NCI-H2196 (cell line): ENCODE results near the gene EPB41L3.

Experiments
- DNase-seq: peaks from one replicate; lab custom pipeline; 2025; ENCODE audit not compliant: unreplicated experiment; lab: John Stamatoyannopoulos, UW

Gene EPB41L3

DNA sequence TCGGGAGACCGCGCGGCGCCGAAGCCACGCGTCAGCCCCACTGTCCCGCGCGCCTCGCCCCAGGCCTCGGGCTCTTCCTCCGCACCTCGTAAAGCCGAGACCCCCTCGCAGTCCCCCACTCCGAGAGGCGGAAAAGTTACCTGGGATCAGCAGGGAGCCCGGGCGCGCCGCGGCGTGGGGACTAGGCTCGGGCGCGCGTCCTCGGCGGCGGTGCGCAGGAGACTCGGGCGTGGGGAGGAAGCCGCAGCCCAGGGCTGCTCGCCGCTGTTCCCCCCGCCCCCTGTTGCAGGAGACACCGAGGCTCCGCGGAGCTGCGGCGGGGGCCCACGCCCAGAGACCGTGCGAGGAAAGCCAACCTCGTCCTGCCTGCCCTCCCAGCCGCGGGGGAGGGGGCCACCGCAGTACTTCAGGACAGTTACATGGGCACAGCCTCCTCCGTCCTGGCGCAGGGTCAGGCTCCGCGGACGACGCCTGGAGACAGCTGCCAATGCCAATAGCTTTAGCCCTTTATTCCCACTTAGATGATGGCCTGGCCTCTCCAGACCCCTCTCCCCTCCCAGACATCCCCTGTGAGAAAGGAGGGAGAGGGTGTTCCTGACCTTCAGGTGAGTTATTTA lies at the start of gene EPB41L3:
EPB41L3 (minus strand) TSS at position 225 of the 617 bp plus-strand sequence. CDS start 54,814 bp downstream, outside the sequence.
- peak; percentile 23 for DNase-seq

DNA sequence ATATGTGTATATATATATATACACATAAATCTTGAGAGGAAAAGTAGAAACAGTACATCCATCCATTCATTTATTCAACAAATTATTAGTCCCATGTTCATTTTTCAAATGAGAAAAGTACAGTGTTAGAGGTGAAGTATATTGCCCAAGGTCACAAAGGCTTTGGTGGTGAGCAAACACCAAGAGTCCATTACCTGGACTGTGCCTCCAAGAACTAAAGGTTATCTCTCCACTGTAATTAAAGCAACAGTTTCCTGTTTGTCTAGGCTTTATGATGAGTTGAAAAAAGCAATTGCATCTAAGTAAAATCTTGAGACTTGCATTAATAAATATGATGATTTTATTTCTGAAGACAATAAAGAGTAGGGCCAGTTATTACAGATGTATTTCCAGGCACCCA lies 44.7 kb upstream of the EPB41L3 start:
- DNase-seq = no peak

DNA sequence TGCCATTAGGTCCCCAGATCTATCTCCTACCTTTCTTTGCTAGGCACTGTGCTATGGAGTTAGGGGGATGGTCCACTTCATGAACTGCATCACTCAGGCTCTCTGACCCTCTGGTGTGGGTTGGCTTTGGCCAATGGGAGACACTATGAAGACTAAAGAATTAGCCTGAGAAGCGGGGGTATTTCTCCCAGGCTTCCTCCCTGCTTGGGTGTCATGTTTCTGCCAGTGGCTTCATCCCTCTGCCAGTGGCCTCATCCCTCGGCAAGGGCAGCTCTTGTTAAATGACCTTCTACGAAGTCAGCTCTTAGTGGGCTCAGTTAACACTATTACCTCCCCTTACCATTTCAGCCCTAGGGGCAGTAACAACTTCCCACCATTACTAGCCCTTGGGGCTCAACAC lies 41.9 kb upstream of the EPB41L3 start:
- DNase-seq = no peak

DNA sequence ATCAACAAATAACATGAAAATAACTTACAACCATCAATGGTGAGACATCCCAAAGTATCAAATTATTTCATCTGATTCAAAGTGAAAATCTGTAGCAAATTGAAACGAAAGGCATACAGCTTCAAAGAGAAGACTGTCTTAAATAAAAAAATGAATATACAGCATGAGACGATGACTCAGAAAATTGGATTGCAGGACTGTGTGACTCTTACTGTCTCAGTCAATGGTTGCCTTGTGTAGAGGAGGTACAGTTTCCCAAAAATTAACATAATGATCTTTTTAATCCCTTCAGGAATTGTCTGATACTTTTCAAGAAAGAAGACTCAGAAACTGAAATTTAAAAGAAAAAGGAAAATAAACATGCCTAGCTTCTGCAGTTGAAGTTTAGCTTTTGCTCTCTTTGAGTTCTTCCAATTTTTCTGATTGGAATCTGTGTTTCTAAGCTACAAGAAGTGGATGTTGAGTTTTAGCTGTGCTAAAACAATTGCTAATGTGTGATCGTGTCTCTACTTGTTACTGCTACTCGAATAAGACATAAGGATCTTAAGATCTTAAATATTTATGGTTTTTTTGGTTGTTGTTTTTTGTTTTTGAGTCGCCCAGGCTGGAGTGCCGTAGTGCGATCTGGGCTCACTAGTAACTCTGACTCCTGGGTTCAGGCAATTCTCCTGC lies 41.1 kb upstream of the EPB41L3 start:
- no peak for DNase-seq

DNA sequence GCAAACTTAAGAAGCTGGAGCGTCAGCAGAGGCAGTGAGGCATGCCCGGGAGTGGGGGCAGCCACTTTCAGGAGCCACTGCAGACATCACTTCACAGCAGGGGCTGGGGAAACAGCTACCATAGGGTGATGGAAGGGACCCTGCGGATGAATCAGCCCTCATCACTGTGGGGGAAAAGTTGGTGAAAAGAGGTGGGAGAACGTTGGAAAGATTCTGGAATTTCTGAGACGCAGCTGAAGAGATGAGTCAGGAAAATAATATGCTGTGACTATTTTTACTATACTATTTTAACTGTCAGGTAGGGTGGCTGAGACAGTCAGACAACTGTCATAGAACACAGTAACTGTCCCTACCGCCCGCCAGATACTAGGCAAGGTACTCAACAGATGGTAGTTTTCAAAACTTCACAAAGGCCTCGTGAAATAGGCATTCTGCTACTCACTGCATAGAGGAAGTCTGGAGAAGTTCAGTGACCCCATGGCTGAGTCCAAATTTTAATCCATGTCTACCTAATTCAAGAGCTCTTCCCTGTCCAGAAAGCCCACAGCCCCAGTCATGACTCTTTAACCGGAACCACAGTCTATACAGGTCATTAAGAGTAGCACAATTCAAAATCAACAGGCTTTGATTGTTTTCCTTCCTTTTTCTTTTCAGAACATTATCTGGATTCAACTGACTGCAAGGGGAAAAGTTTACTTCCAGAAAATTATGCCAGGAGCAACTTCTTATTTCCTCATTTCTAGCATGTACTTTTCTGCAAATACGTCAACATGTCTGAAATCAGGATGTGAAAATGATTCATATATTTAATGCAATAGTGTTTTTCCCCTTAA lies 39.3 kb upstream of the EPB41L3 start:
- no peak for DNase-seq

DNA sequence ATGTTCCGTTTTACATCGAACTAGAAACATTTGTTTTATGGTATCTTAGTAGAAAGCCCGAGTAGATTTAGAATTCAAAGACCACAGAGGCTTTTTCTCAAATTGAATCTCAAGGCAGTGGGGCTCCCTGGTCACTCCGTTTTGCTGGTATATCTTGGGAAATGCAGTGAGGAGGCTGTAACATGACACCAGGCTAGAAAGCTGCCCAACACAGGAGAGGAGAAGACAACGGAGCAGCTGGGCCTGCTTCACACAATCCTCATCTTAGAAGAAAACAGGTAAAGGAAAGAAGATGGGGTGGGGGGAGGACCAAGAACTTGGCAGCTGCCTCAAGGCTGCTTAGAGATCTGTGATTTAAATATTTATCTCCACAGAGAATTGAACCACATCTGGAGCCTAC lies 38.3 kb upstream of the EPB41L3 start:
- DNase-seq = no peak

DNA sequence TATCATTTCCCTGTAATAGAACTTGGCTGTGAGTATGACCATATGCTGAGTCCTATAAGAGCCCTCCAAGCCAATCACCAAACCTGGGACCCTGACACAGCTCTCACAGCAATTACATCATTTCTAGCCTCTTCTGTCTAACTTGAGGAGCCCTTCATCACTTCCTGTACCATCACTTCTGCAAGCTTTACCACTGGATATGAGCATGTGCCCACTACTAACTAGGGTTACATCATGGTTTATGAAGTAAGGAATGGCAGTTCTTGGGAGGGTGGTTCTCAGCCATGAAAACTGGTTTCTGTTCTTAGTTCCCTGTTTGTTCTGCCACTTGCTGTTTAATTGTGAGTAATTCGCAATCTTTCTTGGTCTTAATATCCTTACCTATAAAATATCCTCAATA lies 31.0 kb upstream of the EPB41L3 start:
- no peak for DNase-seq

DNA sequence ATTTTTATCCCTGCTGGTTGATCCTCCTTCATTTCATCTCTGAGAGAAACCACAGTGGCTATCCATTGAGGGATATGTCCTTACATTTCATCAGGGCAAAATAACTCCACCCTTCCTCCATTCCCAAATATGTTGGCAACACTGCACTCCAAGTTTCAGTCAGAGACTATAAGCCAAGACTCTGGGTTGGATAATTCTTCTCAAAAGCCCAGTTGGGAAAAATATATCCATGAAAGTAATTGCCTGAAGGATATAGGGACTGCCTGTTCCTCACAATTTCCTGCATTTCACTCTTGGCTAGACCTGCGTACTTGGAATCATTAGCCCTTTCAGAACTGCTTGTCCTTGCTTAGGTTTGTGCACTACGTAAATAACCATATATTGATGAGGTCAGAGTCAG lies 27.9 kb upstream of the EPB41L3 start:
- DNase-seq = no peak

DNA sequence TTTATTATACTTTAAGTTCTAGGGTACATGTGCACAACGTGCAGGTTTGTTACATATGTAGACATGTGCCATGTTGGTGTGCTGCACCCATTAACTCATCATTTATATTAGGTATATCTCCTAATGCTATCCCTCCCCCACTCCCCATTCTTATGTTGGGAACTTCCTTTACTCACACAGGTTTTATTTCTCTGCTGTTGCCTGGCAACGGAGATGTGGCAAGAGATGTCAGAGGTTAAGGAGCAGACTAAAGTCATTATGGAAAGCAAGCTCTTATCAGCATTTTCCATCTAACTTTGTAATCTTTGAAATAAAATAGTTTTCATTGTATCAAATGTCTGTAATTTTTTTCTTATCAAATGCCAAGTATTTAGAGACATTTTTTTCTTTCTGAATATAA lies 26.8 kb upstream of the EPB41L3 start:
- DNase-seq = peak; percentile 85

DNA sequence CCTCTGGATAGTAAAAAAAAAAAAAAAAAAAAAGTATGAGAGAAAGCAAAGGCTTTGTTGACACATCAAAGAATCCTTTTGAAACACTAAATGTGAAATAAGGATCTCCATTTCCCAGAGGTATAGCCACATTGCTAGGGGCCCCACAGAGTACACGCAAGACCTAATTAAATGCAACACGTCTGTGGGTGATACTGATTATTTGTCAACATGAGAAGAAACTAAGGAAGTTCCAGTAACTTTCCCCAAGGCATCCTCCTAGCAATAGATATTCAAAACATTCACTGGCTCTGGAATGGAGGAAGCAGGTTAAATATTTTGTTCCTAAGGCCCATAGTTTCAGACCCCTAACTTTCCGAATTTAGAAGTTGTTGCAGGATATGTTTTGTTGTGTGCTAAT lies 24.6 kb upstream of the EPB41L3 start:
- DNase-seq = no peak

DNA sequence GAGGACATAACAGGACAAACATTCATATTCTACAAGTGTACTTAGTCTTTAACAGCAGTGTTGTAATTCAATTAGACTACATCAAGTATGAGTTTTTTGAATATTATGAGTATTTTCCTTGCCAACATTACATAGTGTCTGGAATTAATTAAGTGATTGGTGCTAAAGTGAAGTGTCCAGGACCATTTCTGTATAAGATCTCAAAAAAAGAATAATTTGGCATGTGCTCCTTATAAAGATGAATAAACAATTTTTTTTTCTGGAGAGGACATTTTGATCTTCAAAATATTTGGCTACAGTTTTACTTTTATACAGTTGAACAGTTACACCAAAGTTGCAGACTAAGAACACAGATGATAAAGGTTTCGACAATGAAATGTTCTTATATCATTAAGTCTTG lies 15.1 kb upstream of the EPB41L3 start:
- no peak for DNase-seq

DNA sequence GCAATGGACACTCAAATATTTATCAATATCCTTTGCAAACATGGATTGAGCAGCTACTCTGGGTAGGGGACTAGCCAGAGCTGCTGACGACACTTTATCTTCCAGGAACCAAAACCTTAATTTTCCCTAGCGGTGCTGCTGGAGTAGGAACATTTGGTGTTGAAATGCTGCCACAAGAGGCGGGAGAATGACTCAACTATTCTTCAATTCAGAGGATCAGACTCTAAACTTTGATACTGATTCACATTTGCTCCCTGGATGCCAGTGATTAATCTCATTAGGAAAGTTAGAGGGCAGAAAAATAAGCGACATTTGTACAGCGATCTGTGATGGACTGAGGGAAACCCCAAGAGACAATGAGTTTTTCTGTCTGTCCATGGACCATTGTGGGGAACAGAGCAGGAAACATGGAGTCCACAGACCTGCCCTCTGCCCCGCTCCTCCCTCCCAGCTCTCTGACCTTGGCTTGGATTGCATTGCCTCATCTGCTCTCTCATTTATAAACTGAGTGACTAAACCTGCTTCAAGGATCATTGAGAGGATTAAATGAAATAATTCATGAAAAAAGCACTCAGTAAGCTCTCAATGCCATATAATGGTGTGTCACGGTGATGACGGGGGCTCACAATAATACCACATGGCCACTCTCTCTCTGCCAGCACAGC lies 12.6 kb upstream of the EPB41L3 start:
- DNase-seq = no peak

DNA sequence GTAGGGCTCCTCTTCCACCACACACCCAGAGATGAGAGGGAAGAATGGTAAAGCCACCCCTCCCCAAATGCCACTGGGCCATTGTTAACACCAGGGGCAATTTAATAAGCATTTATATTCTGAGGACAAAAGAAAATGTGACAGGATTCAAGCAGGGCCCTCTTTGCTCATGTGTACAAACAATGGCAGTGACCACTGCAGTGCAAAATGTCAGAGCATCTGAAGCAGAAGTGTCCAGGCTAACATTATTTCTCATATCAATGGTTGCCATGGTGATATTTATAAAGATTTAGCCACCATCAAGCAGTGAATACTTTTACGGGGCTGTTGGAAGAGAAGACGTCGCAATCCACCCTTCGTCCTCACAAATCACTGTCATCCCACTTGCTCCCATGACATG lies 10.8 kb upstream of the EPB41L3 start:
- no peak for DNase-seq

DNA sequence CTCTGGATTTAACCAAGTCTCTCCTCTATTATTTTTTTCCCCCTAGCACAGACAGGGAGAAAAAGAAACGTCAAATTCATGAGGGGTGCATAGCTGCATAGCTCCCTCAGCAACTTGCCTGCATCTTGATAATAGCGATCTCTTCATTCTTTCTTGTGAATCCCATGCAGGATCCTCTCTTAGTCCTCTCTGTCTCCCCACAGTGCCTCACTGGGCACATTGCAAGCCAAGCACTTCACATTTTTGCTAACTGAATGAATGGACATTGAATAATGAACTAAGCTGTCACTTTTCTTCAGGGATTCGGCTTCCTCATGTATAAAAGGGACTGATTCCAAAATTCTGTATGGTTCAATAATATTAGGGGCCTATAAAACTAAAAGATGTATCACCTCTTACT lies 2.9 kb upstream of the EPB41L3 start:
- DNase-seq = peak; percentile 45

DNA sequence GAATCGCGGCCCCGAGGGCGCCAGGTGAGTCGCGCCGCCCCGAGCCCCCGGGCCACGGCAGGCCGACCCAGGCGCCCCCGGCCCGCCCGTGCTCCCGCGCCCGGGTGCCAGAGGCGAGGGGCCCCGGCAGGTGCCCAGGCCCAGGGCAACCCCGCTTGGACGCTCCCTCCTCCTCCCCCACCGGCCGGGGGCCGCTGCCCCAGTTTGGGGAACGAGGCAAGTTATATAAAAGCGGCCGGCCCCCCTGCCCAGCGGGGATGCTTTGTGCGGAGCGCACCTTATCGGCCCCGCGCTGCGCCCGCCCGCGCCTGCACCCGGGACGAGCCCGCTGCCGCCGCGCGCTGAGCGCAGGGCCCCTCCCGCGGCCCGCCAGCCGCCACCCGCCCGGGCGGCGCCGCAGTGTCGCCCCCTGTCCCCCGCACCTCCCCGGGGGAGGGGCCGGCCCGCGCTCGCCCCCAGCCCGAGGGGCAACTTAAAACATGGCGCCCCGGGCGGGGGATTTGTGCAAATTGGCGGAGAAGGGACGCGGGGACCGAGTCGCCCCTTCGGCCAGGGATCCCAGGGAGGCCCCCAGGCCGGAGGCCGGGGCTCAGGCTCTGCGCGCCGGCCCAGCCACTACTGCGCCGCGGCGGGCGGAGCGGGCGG lies 639 bp downstream of the EPB41L3 start:
- peak; percentile 20 for DNase-seq

DNA sequence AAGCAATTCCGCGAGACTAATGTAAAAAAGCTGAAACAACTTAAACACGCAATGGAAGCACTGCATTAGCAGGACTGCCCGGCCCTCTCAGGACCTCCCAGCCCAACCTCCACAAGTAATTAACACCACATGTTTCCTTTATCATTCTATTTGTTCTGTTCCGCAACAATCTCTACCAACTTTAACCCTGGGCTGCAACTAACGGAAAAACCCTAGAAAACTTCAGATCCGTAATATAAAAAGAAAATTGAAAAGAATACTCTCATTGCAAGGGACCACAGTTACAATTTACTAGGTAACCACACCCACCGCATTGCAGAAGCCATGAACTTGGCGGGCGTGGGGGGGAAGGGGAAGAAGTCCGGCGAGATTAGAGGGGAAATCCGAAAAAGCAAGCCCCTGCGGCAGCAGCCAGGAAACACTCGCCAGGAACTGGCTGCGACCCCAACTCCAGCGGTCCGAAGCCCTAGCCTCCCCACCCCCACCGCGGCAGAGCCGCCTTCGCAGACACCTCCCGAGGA lies 1.2 kb downstream of the EPB41L3 start:
- DNase-seq = no peak

DNA sequence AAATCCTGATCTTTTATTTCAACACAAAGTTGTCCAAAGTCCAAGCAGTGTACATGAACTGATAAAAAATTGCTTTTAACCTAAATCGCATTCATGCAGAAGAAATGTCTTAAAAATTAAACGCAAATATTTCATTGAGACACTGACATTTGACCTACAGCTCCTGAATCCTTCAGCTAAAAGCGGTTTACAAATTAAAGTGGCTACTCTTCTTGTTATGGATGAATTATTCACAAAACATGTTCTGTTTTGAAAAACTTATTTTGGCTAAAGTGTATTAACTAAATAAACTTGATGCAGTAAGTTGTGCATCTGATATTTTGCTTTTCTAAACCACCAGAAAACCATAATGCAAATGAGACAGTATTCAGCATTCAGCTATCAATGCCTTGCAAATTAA lies 2.2 kb downstream of the EPB41L3 start:
- no peak for DNase-seq

DNA sequence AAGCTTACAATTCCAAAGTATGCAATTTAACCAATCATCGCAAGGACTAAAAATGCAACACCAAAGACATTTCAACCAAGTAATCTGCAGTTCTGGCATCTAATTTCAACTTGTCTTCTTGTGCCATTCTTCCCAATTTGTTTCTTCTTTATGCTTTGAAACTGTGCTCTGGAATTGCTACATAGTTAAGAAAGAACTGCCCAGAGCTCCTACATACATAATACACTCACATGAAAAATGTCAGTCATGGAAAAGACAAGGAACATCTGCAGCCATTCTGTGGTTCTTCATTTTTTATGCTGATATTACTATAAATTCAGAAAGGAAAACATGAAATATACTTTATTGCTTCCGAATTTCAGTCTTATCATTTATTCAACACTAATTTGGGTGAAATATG lies 4.4 kb downstream of the EPB41L3 start:
- DNase-seq = no peak

DNA sequence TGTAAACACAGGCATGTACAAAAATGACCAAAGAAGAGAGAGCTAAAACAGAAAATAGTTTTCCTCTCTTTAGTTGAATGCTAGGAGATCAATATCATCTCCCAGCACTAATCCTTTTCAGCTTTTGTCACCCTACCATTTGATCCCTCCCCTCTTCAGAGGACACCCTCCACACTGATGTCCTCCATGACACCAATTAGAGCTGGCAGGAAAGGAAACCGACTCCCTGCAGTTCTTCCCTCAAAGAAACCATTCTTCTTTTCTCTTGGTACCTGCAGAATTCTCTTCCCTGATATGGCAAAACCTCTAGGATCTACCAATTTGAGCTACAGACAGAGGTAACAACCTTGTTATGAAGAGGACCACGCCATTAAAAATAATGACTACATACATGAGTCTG lies 5.3 kb downstream of the EPB41L3 start:
- no peak for DNase-seq

DNA sequence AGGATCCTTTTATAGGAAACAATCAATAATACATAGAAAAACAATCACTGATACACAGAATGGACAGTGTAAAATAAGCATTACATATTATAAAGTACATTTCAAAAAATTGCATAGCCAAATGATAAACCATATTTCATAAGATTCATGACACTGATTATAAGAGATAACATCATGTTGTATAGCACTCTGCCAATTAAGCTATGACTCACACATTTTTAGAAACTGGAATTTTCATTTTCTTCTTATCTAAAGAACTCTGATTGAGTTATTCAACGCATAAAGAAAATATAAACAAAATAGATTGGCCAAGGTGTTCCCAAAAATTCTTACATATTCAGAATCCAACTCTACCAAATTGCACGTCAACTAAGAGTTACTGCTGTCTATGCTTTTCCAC lies 5.9 kb downstream of the EPB41L3 start:
- DNase-seq = no peak

DNA sequence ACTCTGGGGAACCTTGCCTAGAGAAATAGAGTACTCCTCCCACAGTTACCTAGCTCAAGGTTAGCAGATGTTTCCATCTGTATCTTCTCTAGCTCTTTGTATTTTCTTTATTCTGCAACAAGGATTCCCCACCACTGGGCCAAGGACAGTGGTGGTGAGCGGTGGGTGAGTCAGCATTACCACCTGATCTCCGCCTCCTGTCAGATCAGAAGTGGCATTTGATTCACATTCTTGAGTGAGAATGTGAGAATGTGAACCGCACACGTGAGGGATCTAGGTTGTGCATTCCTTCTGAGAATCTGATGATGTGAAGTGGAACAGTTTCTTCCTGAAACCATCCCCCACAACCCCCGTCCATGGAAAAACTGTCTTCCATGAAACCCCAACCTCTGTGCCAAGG lies 9.0 kb downstream of the EPB41L3 start:
- no peak for DNase-seq
